DOHH2 (cell line): Measurements from ENCODE around the gene OSBPL10.

Source experiments
- H3F3A ChIP-seq: fragments of 200-600 bp; sonication (generic), shearing (Covaris generic); 2 replicates; pipeline ENCODE4 v1.6.0; 2016; ENCODE audit warnings: antibody characterized with exemption, mild to moderate bottlenecking; ENCODE audit not compliant: control insufficient read depth, insufficient read depth
- H3K27ac ChIP-seq: fragments of 200-600 bp; sonication (generic); 2 replicates; pipeline ENCODE4 v1.5.1; 2014; ENCODE audit warnings: low read depth, mild to moderate bottlenecking, low read length, moderate library complexity
- H3K27me3 ChIP-seq: fragments of 200-600 bp; sonication (generic); 2 replicates; pipeline ENCODE4 v1.6.1; 2014; ENCODE audit warnings: mild to moderate bottlenecking, low read length, mixed read lengths; ENCODE audit not compliant: control insufficient read depth
- H3K36me3 ChIP-seq: fragments of 200-600 bp; sonication (generic); 2 replicates; pipeline ENCODE4 v1.6.1; 2014; ENCODE audit warnings: mild to moderate bottlenecking, low read length, moderate library complexity, mixed read lengths; ENCODE audit not compliant: control insufficient read depth
- H3K4me1 ChIP-seq: fragments of 200-600 bp; sonication (generic); 2 replicates; pipeline ENCODE4 v1.6.1; 2014; ENCODE audit warnings: mild to moderate bottlenecking, low read length, mixed read lengths; ENCODE audit not compliant: control insufficient read depth
- H3K4me2 ChIP-seq: fragments of 200-600 bp; sonication (generic); 2 replicates; pipeline ENCODE4 v1.6.0; 2014; ENCODE audit warnings: mild to moderate bottlenecking, low read length, moderate library complexity
- H3K4me3 ChIP-seq: fragments of 200-600 bp; sonication (generic); 2 replicates; pipeline ENCODE4 v1.5.1; 2014; ENCODE audit warnings: mild to moderate bottlenecking, low read length, mixed read lengths
- H3K79me2 ChIP-seq: fragments of 200-600 bp; sonication (generic); 2 replicates; pipeline ENCODE4 v1.6.1; 2014; ENCODE audit warnings: mild to moderate bottlenecking, low read length, mixed read lengths; ENCODE audit not compliant: control insufficient read depth
- H3K9me2 ChIP-seq: fragments of 200-600 bp; sonication (generic); replicated peaks from 2 replicates; pipeline ENCODE4 v1.6.1; 2014; ENCODE audit warnings: mild to moderate bottlenecking, low read length, mixed read lengths; ENCODE audit not compliant: control insufficient read depth
- H3K9me3 ChIP-seq: fragments of 200-600 bp; sonication (generic); 2 replicates; pipeline ENCODE4 v1.6.1; 2014; ENCODE audit warnings: antibody characterized with exemption, low read length, mixed read lengths; ENCODE audit not compliant: control insufficient read depth, insufficient read depth
- H4K20me1 ChIP-seq: fragments of 200-600 bp; sonication (generic); 2 replicates; pipeline ENCODE4 v1.6.0; 2014; ENCODE audit warnings: low read depth, mild to moderate bottlenecking, antibody characterized with exemption, low read length, moderate library complexity; ENCODE audit not compliant: control insufficient read depth, insufficient read depth
- CTCF ChIP-seq: fragments of 200-600 bp; sonication (generic); IDR thresholded peaks from one replicate; pipeline ENCODE4 v1.5.1; 2014; ENCODE audit warnings: antibody characterized with exemption, mild to moderate bottlenecking, low read depth, low read length; ENCODE audit not compliant: poor library complexity, severe bottlenecking
- EZH2phosphoT487 ChIP-seq: fragments of 200-600 bp; sonication (generic); IDR thresholded peaks from 2 replicates; pipeline ENCODE4 v1.6.1; 2017; ENCODE audit warnings: borderline replicate concordance, mild to moderate bottlenecking, antibody characterized with exemption, low read length, moderate library complexity, mixed read lengths

Gene OSBPL10

GRCh38 chr3:31762097-31762764 is 218.8 kb downstream of the OSBPL10 start:
- H3K9me2 ChIP-seq = no peaks in the 10 kb centered on the region
- H3K4me3 ChIP-seq = no peak overlapping the region
- H3K36me3 ChIP-seq = peaks cover 23% of the 10 kb centered on the region
- no peaks in the 10 kb centered on the region for H3K27me3 ChIP-seq
- no peaks in the 10 kb centered on the region for H3K9me3 ChIP-seq
- no peak overlapping the region for H3K27ac ChIP-seq
- no peak overlapping the region for H3K4me2 ChIP-seq
- H3K4me1 ChIP-seq = peaks cover 13% of the 10 kb centered on the region
- H3K79me2 ChIP-seq = peaks cover 15% of the 10 kb centered on the region
- no peaks in the 10 kb centered on the region for H3F3A ChIP-seq
- TF ChIP-seq CTCF (no peak), EZH2phosphoT487 (no peak)
- H4K20me1 ChIP-seq = no peaks in the 10 kb centered on the region

- peaks cover 16% of the 10 kb centered on the region for H3K79me2 ChIP-seq
- H3K27ac ChIP-seq = no peak overlapping the region
- no peak for TF ChIP-seq EZH2phosphoT487
- H3K27me3 ChIP-seq = no peaks in the 10 kb centered on the region
- H3K9me3 ChIP-seq = no peaks in the 10 kb centered on the region
- peaks cover 24% of the 10 kb centered on the region for H3K36me3 ChIP-seq
- H3K4me3 ChIP-seq = no peak overlapping the region
- no peaks in the 10 kb centered on the region for H3F3A ChIP-seq
- no peak overlapping the region for H3K4me2 ChIP-seq
- no peaks in the 10 kb centered on the region for H3K9me2 ChIP-seq
- H4K20me1 ChIP-seq = no peaks in the 10 kb centered on the region
- H3K4me1 ChIP-seq = peaks cover 28% of the 10 kb centered on the region
These were observed 220.4 kb downstream of the OSBPL10 start for GRCh38 chr3:31760654-31761053.

GRCh38 chr3:31758322-31758965 is 222.6 kb downstream of the OSBPL10 start:
- peaks cover 20% of the 10 kb centered on the region for H3K4me1 ChIP-seq
- H3K27me3 ChIP-seq = no peaks in the 10 kb centered on the region
- H3K36me3 ChIP-seq = peaks cover 25% of the 10 kb centered on the region
- H3K27ac ChIP-seq = no peak overlapping the region
- no peaks in the 10 kb centered on the region for H3K9me2 ChIP-seq
- H3K4me3 ChIP-seq = no peak overlapping the region
- H3K9me3 ChIP-seq = no peaks in the 10 kb centered on the region
- H4K20me1 ChIP-seq = no peaks in the 10 kb centered on the region
- no peak for TF ChIP-seq EZH2phosphoT487
- TF ChIP-seq CTCF = no peak
- H3F3A ChIP-seq = no peaks in the 10 kb centered on the region
- H3K4me2 ChIP-seq = no peak overlapping the region
- peaks cover 16% of the 10 kb centered on the region for H3K79me2 ChIP-seq
